ENCODE measurements around the gene ASB11. TPM values are rescaled to one million over a fixed set of nuclear protein-coding genes. Genes with fewer than 3 reads are reported as not detected.

Gene ASB11, protein sequence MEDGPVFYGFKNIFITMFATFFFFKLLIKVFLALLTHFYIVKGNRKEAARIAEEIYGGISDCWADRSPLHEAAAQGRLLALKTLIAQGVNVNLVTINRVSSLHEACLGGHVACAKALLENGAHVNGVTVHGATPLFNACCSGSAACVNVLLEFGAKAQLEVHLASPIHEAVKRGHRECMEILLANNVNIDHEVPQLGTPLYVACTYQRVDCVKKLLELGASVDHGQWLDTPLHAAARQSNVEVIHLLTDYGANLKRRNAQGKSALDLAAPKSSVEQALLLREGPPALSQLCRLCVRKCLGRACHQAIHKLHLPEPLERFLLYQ
- not detected in 2 replicates for total RNA-seq

DNA sequence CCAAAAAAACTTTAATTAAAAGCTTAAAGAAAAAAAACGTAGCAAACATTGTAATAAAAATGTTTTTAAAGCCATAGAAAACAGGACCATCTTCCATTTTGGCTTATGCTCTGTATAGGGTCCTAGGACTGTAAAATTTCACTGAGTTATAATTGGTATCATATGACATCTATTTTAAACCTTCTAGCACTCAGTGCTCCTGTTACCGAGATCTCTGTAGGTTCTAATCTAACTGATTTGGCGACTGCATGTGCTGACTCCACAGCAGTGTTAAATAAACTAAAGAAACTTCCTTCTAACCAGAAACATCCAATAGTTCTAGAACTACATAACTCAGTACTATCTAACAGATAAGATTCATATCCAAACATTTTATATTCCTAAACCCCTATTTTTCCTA lies at the start of gene ASB11:
TSS of gene ASB11 (minus strand) at position 132 of the 400 bp plus-strand sequence. CDS start at position 97, 35 bp downstream.

GRCh38 chrX:15335135-15336022 lies 19.9 kb upstream of the ASB11 start, which contains the start of gene PIGA:
PIGA (minus strand) TSS chrX:15335523; CDS start chrX:15331930, 3,593 bp downstream.

GRCh38 chrX:15269618-15270521 lies 45.6 kb downstream of the ASB11 start, which contains the start of gene ASB9:
ASB9 (minus strand) TSS chrX:15270083; CDS start chrX:15269874, 209 bp downstream.

Other genes starting within 250 kb of the ASB11 start
- gene ASB9, start 45.6 kb downstream of the ASB11 start, total RNA-seq = 2.2 and 2.6 TPM in 2 replicates
- 6.2 and 11.1 TPM in 2 replicates for gene PIGA, start 19.9 kb upstream of the ASB11 start, total RNA-seq
- gene VEGFD, start 68.8 kb upstream of the ASB11 start, total RNA-seq = 0.78 and 1.1 TPM in 2 replicates
- gene PIR, start 177.7 kb upstream of the ASB11 start, total RNA-seq = 11.9 and 12.1 TPM in 2 replicates
- gene BMX, start 185.2 kb upstream of the ASB11 start, total RNA-seq = not detected in 2 replicates

Data from subcutaneous preadipocyte (primary cell).